ENCODE measurements around the gene CHAC2.
"Not testable (repeated sequence)": the region's sequence is repeated elsewhere in the genome, so short reads cannot be mapped to it uniquely, and the experiment has no call there.

The CHAC2 gene

GRCh38 chr2:53818854-53819435, 51.3 kb downstream of the CHAC2 start:
- TF ChIP-seq, protein P1, sequence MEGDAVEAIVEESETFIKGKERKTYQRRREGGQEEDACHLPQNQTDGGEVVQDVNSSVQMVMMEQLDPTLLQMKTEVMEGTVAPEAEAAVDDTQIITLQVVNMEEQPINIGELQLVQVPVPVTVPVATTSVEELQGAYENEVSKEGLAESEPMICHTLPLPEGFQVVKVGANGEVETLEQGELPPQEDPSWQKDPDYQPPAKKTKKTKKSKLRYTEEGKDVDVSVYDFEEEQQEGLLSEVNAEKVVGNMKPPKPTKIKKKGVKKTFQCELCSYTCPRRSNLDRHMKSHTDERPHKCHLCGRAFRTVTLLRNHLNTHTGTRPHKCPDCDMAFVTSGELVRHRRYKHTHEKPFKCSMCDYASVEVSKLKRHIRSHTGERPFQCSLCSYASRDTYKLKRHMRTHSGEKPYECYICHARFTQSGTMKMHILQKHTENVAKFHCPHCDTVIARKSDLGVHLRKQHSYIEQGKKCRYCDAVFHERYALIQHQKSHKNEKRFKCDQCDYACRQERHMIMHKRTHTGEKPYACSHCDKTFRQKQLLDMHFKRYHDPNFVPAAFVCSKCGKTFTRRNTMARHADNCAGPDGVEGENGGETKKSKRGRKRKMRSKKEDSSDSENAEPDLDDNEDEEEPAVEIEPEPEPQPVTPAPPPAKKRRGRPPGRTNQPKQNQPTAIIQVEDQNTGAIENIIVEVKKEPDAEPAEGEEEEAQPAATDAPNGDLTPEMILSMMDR (IDR thresholded peaks at IDR 0.05; ENCODE audit: extremely low read depth, missing control alignments), result no peak
- DNase-seq (ENCODE audit: low spot score), result no peak

- no peak for DNase-seq (ENCODE audit: low spot score)
- TF ChIP-seq, protein P1 (IDR thresholded peaks at IDR 0.05; ENCODE audit: extremely low read depth, missing control alignments), result no peak
These were observed 52.0 kb downstream of the CHAC2 start for GRCh38 chr2:53819634-53820033.

- TF ChIP-seq, protein P1 (IDR thresholded peaks at IDR 0.05; ENCODE audit: extremely low read depth, missing control alignments), result no peak
- DNase-seq (ENCODE audit: low spot score), result no peak
These were observed 52.4 kb downstream of the CHAC2 start for GRCh38 chr2:53820048-53820447.

- DNase-seq (ENCODE audit: low spot score), result no peak
- TF ChIP-seq, protein P1 (IDR thresholded peaks at IDR 0.05; ENCODE audit: extremely low read depth, missing control alignments), result no peak
These were observed 53.1 kb downstream of the CHAC2 start for GRCh38 chr2:53820711-53821110.

DNA sequence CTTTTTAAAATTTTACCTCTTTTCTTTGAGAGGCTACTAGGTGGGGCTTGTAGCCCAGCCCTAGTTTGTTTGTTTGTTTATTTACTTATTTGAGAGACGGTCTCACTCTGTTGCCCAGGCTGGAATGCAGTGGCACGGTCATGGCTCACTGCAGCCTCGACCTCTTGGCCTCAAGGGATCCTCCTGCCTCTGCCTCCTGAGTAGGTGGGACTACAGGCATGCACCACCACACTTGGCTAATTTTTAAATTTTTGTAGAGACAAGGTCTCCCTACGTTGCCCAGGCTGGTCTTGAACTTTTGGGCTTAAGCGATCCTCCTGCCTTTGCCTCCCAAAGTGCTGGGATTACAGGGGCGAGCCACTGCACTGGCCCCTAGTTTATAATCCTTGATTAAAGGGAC, 54.2 kb downstream of the CHAC2 start:
- DNase-seq (ENCODE audit: low spot score), result no peak
- TF ChIP-seq, protein P1 (IDR thresholded peaks at IDR 0.05; ENCODE audit: extremely low read depth, missing control alignments), result no peak

GRCh38 chr2:53823639-53824038, 56.0 kb downstream of the CHAC2 start:
- DNase-seq (ENCODE audit: low spot score), result not testable (repeated sequence)

All from GM20000 (cell line).